ENCODE measurements around the gene CDH4. TPM values are rescaled to one million over a fixed set of nuclear protein-coding genes. Genes with fewer than 3 reads are reported as not detected.

Gene CDH4
- total and polyA plus RNA-seq, 2 of the 4 experiments (the other 2 are of a cell fraction): 1.6 to 3.5 TPM

- Histone ChIP-seq H3K4ac (ENCODE audit: low read depth, low read length) (no peak overlapping the region), H4K8ac (ENCODE audit: low read depth in 2 of 2, low read length in 2 of 2) (no peak overlapping the region), H2BK120ac (ENCODE audit: low read depth, low read length) (no peak overlapping the region), H3K4me1 (ENCODE audit: control insufficient read depth, insufficient read depth, low read length) (no peaks in the 10 kb centered on the region), H3K79me1 (ENCODE audit: low read depth in 1 of 2, low read length in 2 of 2) (no peaks in the 10 kb centered on the region), H3K23ac (ENCODE audit: low read depth, low read length) (no peak overlapping the region), H4K20me1 (ENCODE audit: insufficient read depth, low read length) (no peaks in the 10 kb centered on the region), H4K5ac (ENCODE audit: low read depth, low read length) (no peak overlapping the region), H3K9me1 (ENCODE audit: insufficient read depth, low read length) (no peaks in the 10 kb centered on the region), H3K27ac (ENCODE audit: insufficient read depth, low read length) (no peak overlapping the region), H2AK5ac (ENCODE audit: low read depth, low read length) (no peak overlapping the region), H3K18ac (ENCODE audit: low read depth, low read length) (no peak overlapping the region), H3K4me2 (ENCODE audit: low read depth, low read length) (no peak overlapping the region), H2BK5ac (ENCODE audit: low read depth, low read length, poor library complexity, severe bottlenecking) (no peak overlapping the region), H3K27me3 (ENCODE audit: control insufficient read depth, insufficient read depth, low read length) (peaks cover 5% of the 10 kb centered on the region; the same call in 1 of the 2 replicates), H2AFZ (replicated peaks; ENCODE audit: low read length, poor library complexity) (no peak overlapping the region), H3K9me3 (ENCODE audit: control insufficient read depth, insufficient read depth, low read length) (no peaks in the 10 kb centered on the region), H3K36me3 (ENCODE audit: control insufficient read depth, insufficient read depth, low read length) (no peaks in the 10 kb centered on the region), H3K14ac (replicated peaks; ENCODE audit: low read depth, low read length) (no peak overlapping the region), H3K56ac (ENCODE audit: extremely low read depth, insufficient read depth, low read length) (no peak overlapping the region), H2BK20ac (ENCODE audit: low read depth, low read length) (no peak overlapping the region), H3K9ac (ENCODE audit: low read depth, low read length) (no peak overlapping the region), H4K91ac (ENCODE audit: insufficient read depth, low read depth, low read length) (no peak overlapping the region), H2AK9ac (replicated peaks; ENCODE audit: low read depth, low read length, poor library complexity) (no peak overlapping the region), H2BK15ac (ENCODE audit: low read depth, low read length) (no peak overlapping the region), H3K4me3 (ENCODE audit: insufficient read depth, low read depth, low read length) (no peak overlapping the region)
- no TSS peak for BruUV-seq (replicated peaks)
- intact Hi-C loops (cut with micrococcal nuclease): no loop called here
- 100% methylated on average over 1 of the region's 4 CpGs; no CpG with 5 or more reads in 1 of the 2 experiments for WGBS, 2 experiments (ENCODE audit: extremely low coverage in 2 of 2, insufficient read length in 1 of 2)
- TF ChIP-seq, protein P1, sequence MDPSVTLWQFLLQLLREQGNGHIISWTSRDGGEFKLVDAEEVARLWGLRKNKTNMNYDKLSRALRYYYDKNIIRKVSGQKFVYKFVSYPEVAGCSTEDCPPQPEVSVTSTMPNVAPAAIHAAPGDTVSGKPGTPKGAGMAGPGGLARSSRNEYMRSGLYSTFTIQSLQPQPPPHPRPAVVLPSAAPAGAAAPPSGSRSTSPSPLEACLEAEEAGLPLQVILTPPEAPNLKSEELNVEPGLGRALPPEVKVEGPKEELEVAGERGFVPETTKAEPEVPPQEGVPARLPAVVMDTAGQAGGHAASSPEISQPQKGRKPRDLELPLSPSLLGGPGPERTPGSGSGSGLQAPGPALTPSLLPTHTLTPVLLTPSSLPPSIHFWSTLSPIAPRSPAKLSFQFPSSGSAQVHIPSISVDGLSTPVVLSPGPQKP (IDR thresholded peaks at IDR 0.05; ENCODE audit: borderline replicate concordance, low read depth, low read length): no peak
- no peak for TF ChIP-seq RFX5 (IDR thresholded peaks at IDR 0.05; ENCODE audit: low read depth, low read length)
- no peak for TF ChIP-seq CTCF (conservative IDR thresholded peaks at IDR 0.05; ENCODE audit: low read depth, low read length)
- no peak for TF ChIP-seq NFE2L2 (IDR thresholded peaks at IDR 0.05; ENCODE audit: low read depth, low read length)
- no peak for TF ChIP-seq CHD1 (IDR thresholded peaks at IDR 0.05; ENCODE audit: low read depth, low read length)
- TF ChIP-seq SMC3 (IDR thresholded peaks at IDR 0.05; ENCODE audit: low read depth, low read length): no peak
- ATAC-seq (ENCODE audit: low read depth): no peak
- ChIA-PET POLR2A (ENCODE audit: unreplicated experiment) (no interaction called here), CTCF (no interaction called here)
- in situ Hi-C loops (cut with MboI; ENCODE audit: low sequenced_read_pairs): no loop called here
- no peak for DNase-seq
- dilution Hi-C loops (cut with HindIII; ENCODE audit: low sequenced_read_pairs, unreplicated experiment): no loop called here
Observed at GRCh38 chr20:61900945-61901293, 648.9 kb downstream of the CDH4 start.

Measured in IMR-90 (cell line).